K562 (cell line): ENCODE results near the gene CCR7. TPM values are rescaled to one million over a fixed set of nuclear protein-coding genes. Genes with fewer than 3 reads are reported as not detected.

Experiments used
- ATAC-seq: fragments of 200-7000 bp; cut with Tn5 transposase; 3 replicates; pipeline ENCODE4 v1.9.1; 2020; ENCODE audit warnings: moderate library complexity
- BruUV-seq: library from RNA; stranded (reverse); fragments of 400-500 nt; replicated peaks from 2 replicates; lab custom pipeline; 2021; lab: Mats Ljungman, UMichigan
- CTCF ChIA-PET: fragments of 300-600 bp; formaldehyde crosslinking; extraction: SDS; loops from one replicate; lab custom pipeline; 2021; ENCODE audit warnings: low intra/inter-chr PET ratio; lab: Yijun Ruan, JAX
- POLR2A ChIA-PET: fragments of 300-600, 350-650 bp; sonication (Branson Sonifier 250); formaldehyde crosslinking; extraction: SDS; loops from one replicate; lab custom pipeline; 2021; ENCODE audit warnings: antibody characterized with exemption, inconsistent platforms; lab: Yijun Ruan, JAX
- DNase-seq, 4 experiments: peaks; one replicate each; pipeline versions ENCODE4 v3.0.0 to v3.0.0-alpha.2; 2011 to 2018; ENCODE audit warnings: low spot score in 3 of 4, mixed read lengths in 3 of 4; ENCODE audit errors: extremely low read depth in 1 of 4
- FAIRE-seq: peaks from 2 replicates; lab custom pipeline; 2011; peaks lifted over from hg19 to GRCh38; lab: Jason Lieb, UNC
- H2AFZ ChIP-seq: 2 replicates; pipeline ENCODE4 v1.6.0; 2011; ENCODE audit warnings: low read depth, low read length, control low read depth, inconsistent platforms
- H3K27ac ChIP-seq: fragments of 200-600 bp; 3 replicates; pipeline ENCODE4 v1.8.0; 2011; ENCODE audit warnings: low read depth, mild to moderate bottlenecking, control low read depth, inconsistent platforms, low read length, moderate library complexity, mixed read lengths; ENCODE audit errors: extremely low read depth
- H3K27me3 ChIP-seq, 2 experiments: fragments of 300-600 bp in 1 of 2; 2 replicates in 1 of 2; 3 replicates in 1 of 2; pipeline versions ENCODE4 v1.6.0 to v1.8.0; 2011; ENCODE audit warnings: inconsistent platforms in 2 of 2, low read length in 2 of 2, mild to moderate bottlenecking in 1 of 2, mixed read lengths in 1 of 2, moderate library complexity in 1 of 2; ENCODE audit not compliant: control insufficient read depth in 2 of 2, insufficient read depth in 2 of 2
- H3K36me3 ChIP-seq: fragments of 300-600 bp; 3 replicates; pipeline ENCODE4 v1.8.0; 2011; ENCODE audit warnings: mild to moderate bottlenecking, low read length, inconsistent platforms; ENCODE audit not compliant: control insufficient read depth, insufficient read depth
- H3K4me1 ChIP-seq, 2 experiments: fragments of 200-600 bp in 1 of 2; replicated peaks in 1 of 2; 2 replicates in 1 of 2; 3 replicates in 1 of 2; pipeline versions ENCODE4 v1.5.1 to v1.8.0; 2011; ENCODE audit warnings: inconsistent platforms in 2 of 2, low read length in 2 of 2, mild to moderate bottlenecking in 1 of 2, mixed read lengths in 1 of 2, moderate library complexity in 1 of 2; ENCODE audit not compliant: control insufficient read depth in 2 of 2, insufficient read depth in 2 of 2
- H3K4me2 ChIP-seq: 2 replicates; pipeline ENCODE4 v1.6.1; 2011; ENCODE audit warnings: low read length, control low read depth, inconsistent platforms, mixed read lengths; ENCODE audit not compliant: insufficient read depth
- H3K4me3 ChIP-seq: fragments of 200-600 bp; sonication (generic), shearing (Covaris generic); 2 replicates; pipeline ENCODE4 v1.5.1; 2016; ENCODE audit warnings: control low read depth, inconsistent platforms
- H3K79me2 ChIP-seq: fragments of 200-600 bp; 3 replicates; pipeline ENCODE4 v1.8.0; 2011; ENCODE audit warnings: low read length, inconsistent platforms; ENCODE audit not compliant: control insufficient read depth, insufficient read depth
- H3K9ac ChIP-seq, 2 experiments: 2 replicates each; pipeline versions ENCODE4 v1.6.0 to v1.6.1; 2011; ENCODE audit warnings: low read depth in 2 of 2, low read length in 2 of 2, control low read depth in 1 of 2, inconsistent platforms in 1 of 2, mild to moderate bottlenecking in 1 of 2, mixed read lengths in 1 of 2; ENCODE audit not compliant: insufficient read depth in 1 of 2
- H3K9me1 ChIP-seq: one replicate; pipeline ENCODE4 v1.6.0; 2011; ENCODE audit warnings: inconsistent platforms, mild to moderate bottlenecking, low read length, moderate library complexity; ENCODE audit not compliant: control insufficient read depth, insufficient read depth
- H3K9me3 ChIP-seq: replicated peaks from 2 replicates; pipeline ENCODE4 v1.5.1; 2011; ENCODE audit warnings: low read depth, low read length, inconsistent platforms; ENCODE audit not compliant: control insufficient read depth, insufficient read depth
- H4K20me1 ChIP-seq: replicated peaks from 2 replicates; pipeline ENCODE4 v1.6.1; 2011; ENCODE audit warnings: low read length, inconsistent platforms, mixed read lengths; ENCODE audit not compliant: control insufficient read depth, insufficient read depth
- ARID1B ChIP-seq: fragments of 450-650 bp; IDR thresholded peaks from 2 replicates; pipeline ENCODE4 v1.6.1; 2016; ENCODE audit warnings: antibody characterized with exemption, mild to moderate bottlenecking, inconsistent platforms
- CCAR2 ChIP-seq: fragments of 200-400 bp; formaldehyde crosslinking; IDR thresholded peaks from 2 replicates; pipeline ENCODE4 v1.6.1; 2017; ENCODE audit warnings: mild to moderate bottlenecking, low read depth, low read length
- FOXA3 ChIP-seq, 2 experiments: fragments of 450-650 bp in 1 of 2; sonication (generic) in 1 of 2; formaldehyde crosslinking; IDR thresholded peaks in 1 of 2; conservative IDR thresholded peaks in 1 of 2; 2 replicates each; pipeline versions ENCODE4 v1.4.0 to v1.8.0; 2020 to 2022; ENCODE audit warnings: mild to moderate bottlenecking in 2 of 2, missing genetic modification reagents in 1 of 2
- SREBF1 ChIP-seq: fragments of 150-350 bp; IDR thresholded peaks from 2 replicates; pipeline ENCODE4 v1.6.1; 2014; ENCODE audit warnings: antibody characterized with exemption, low read depth, low read length, borderline replicate concordance
- ZNF23 ChIP-seq: fragments of 250-450 bp; sonication (Bioruptor Pico); IDR thresholded peaks from 2 replicates; pipeline ENCODE4 v1.4.0; 2020; ENCODE audit warnings: mild to moderate bottlenecking
- ZNF232 ChIP-seq: sonication (generic); formaldehyde crosslinking; IDR thresholded peaks from 2 replicates; pipeline ENCODE4 v1.8.0; 2022; ENCODE audit warnings: mild to moderate bottlenecking, missing genetic modification reagents
- ZNF274 ChIP-seq: IDR thresholded peaks from 2 replicates; pipeline ENCODE4 v1.6.1; 2011; ENCODE audit warnings: low read depth, mild to moderate bottlenecking, low read length, moderate library complexity, borderline replicate concordance
- ZNF408 ChIP-seq: fragments of 250-450 bp; sonication (Bioruptor Pico); IDR thresholded peaks from 2 replicates; pipeline ENCODE4 v1.4.0; 2020; ENCODE audit warnings: low read depth, mild to moderate bottlenecking, moderate library complexity
- WGBS: fragments of 100-300 bp; shearing (Covaris generic); methylation state at CpG from one replicate; pipeline ENCODE4 v1.1.6; 2016; ENCODE audit warnings: low coverage, mixed read lengths; ENCODE audit not compliant: insufficient coverage; ENCODE audit errors: missing lambda C conversion rate; 5-methylcytosine and 5-hydroxymethylcytosine counted together
- in situ Hi-C: fragments of 300-500 bp; cut with MboI; formaldehyde crosslinking; loops from 4 replicates; pipeline ENCODE4 v1.15.0; 2018; ENCODE audit warnings: inconsistent platforms, mixed read lengths
- intact Hi-C: fragments of 100-400 bp; cut with micrococcal nuclease; formaldehyde crosslinking; loops from 2 replicates; pipeline ENCODE4 v1.14.2; 2022
- polyA plus RNA-seq, 8 experiments: library from polyadenylated mRNA; depleted of rRNA in 4 of 8; stranded (reverse) in 5 of 8; unstranded in 3 of 8; fragments of >200 nt; fragmentation: Nextera tagmentation in 2 of 8; fragmentation: Illumina TruSeq in 1 of 8; extraction: Ambion mirVana in 2 of 8; extraction: Trizol in 1 of 8; gene quantifications; 2 replicates each; pipeline versions ENCODE4 v1.2.1 to v1.2.3, GENCODE V29; 2011 to 2014; ENCODE audit warnings: inconsistent platforms in 1 of 8, missing spikeins in 1 of 8
- total RNA-seq, 7 experiments: library from RNA; depleted of rRNA in 6 of 7; stranded (reverse); fragments of >200 nt in 6 of 7; fragmentation: Illumina TruSeq in 2 of 7; extraction: Trizol in 2 of 7; gene quantifications; 2 replicates each; pipeline versions ENCODE4 v1.2.1 to v1.2.3, GENCODE V29; 2011 to 2021; ENCODE audit warnings: low replicate concordance in 1 of 7
- TF ChIP-seq, protein P1 (sequence below): fragments of 250-450 bp; sonication (Bioruptor Pico); IDR thresholded peaks from 2 replicates; pipeline ENCODE4 v1.4.0; 2020; ENCODE audit warnings: borderline replicate concordance
- TF ChIP-seq, protein P2 (sequence below): fragments of 250-450 bp; sonication (Bioruptor Pico); IDR thresholded peaks from 2 replicates; pipeline ENCODE4 v1.4.0; 2020
- TF ChIP-seq, protein P3 (sequence below): sonication (generic); formaldehyde crosslinking; IDR thresholded peaks from 2 replicates; pipeline ENCODE4 v1.8.0; 2023; ENCODE audit warnings: missing genetic modification reagents, mild to moderate bottlenecking, borderline replicate concordance

CCR7 gene
- total and polyA plus RNA-seq, 9 of the 15 experiments (the other 6 are each of a cell fraction or from before 2014, with no cell fraction given) = 0.14 to 1.4 (median 0.56) TPM

DNA sequence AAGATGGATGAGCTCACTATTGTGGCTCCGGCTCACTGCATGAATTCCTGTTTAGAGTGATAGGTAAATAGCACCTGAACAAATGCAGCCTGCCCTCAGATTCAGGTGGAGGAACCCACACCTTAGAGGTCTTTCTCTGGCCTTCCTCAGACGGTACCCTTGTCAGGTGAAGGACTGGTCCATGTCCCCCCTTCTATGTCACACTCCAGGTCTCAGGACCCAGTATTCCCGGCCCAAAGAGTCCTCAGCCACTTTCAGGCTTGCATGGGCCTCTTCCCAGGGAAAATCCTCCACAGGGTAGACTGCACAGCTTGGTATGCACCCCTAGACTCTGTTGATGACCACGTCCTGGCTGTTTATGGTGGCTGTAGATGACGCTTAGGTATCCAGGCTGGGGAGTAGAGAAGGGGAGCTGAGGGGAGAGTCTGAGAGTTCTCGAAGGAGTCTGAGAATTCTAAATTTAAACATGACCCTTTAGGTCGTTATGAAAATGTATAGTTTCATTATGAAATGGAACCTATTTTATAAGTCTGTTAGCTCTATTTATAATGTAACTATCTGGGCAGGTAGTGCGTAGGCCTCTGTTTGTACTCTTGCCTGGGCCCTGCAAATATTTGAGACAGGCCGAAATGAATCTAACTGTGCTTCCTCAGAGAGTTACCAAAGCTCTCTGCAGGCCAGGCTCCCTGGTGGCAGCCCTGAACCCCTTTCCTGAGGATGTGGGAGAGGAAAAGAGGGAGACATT lies 32.5 kb upstream of the CCR7 start:
- DNase-seq (no peak), FAIRE-seq (no peak), ATAC-seq (no peak)
- Histone ChIP-seq H3K4me2 (no peak overlapping the region), H3K79me2 (no peaks in the 10 kb centered on the region), H3K9me3 (peaks cover 6% of the 10 kb centered on the region), H4K20me1 (no peaks in the 10 kb centered on the region), H3K27ac (no peak overlapping the region), H3K9me1 (no peaks in the 10 kb centered on the region), H2AFZ (peak overlapping the region; percentile 82), H3K4me1 (peaks cover 0 to 9% of the 10 kb centered on the region in 2 experiments; a peak in 2 of 5 replicates), H3K27me3 (no peaks in the 10 kb centered on the region), H3K9ac (no peak overlapping the region), H3K4me3 (no peak overlapping the region), H3K36me3 (no peaks in the 10 kb centered on the region)
- POLR2A ChIA-PET = interaction anchor here (0.6 to 0.7 kb wide), 2 partner anchors 98 to 290 kb away, joined by 3 read pairs; no protein-coding TSS in a partner anchor
- 46% methylated on average over 9 of the region's 9 CpGs for WGBS
- in situ Hi-C loops (no loop called here), intact Hi-C loops (no loop called here)
- no TSS peak for BruUV-seq
- CTCF ChIA-PET = no interaction called here
- no peak for TF ChIP-seq ARID1B
- TF ChIP-seq ZNF408 = no peak
- TF ChIP-seq CCAR2 = no peak
- TF ChIP-seq, protein P1, sequence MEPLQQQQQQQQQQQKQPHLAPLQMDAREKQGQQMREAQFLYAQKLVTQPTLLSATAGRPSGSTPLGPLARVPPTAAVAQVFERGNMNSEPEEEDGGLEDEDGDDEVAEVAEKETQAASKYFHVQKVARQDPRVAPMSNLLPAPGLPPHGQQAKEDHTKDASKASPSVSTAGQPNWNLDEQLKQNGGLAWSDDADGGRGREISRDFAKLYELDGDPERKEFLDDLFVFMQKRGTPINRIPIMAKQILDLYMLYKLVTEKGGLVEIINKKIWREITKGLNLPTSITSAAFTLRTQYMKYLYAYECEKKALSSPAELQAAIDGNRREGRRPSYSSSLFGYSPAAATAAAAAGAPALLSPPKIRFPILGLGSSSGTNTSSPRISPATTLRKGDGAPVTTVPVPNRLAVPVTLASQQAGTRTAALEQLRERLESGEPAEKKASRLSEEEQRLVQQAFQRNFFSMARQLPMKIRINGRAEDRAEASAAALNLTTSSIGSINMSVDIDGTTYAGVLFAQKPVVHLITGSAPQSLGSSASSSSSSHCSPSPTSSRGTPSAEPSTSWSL (CRISPR knock-in tag) = no peak
- no peak for TF ChIP-seq ZNF232
- no peak for TF ChIP-seq FOXA3 (CRISPR knock-in tag; conservative IDR thresholded peaks at IDR 0.05 in 1 of 2, IDR thresholded peaks at IDR 0.05 in 1 of 2)
- TF ChIP-seq, protein P2, sequence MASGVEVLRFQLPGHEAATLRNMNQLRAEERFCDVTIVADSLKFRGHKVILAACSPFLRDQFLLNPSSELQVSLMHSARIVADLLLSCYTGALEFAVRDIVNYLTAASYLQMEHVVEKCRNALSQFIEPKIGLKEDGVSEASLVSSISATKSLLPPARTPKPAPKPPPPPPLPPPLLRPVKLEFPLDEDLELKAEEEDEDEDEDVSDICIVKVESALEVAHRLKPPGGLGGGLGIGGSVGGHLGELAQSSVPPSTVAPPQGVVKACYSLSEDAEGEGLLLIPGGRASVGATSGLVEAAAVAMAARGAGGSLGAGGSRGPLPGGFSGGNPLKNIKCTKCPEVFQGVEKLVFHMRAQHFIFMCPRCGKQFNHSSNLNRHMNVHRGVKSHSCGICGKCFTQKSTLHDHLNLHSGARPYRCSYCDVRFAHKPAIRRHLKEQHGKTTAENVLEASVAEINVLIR = no peak
- TF ChIP-seq ZNF274 = no peak
- TF ChIP-seq, protein P3, sequence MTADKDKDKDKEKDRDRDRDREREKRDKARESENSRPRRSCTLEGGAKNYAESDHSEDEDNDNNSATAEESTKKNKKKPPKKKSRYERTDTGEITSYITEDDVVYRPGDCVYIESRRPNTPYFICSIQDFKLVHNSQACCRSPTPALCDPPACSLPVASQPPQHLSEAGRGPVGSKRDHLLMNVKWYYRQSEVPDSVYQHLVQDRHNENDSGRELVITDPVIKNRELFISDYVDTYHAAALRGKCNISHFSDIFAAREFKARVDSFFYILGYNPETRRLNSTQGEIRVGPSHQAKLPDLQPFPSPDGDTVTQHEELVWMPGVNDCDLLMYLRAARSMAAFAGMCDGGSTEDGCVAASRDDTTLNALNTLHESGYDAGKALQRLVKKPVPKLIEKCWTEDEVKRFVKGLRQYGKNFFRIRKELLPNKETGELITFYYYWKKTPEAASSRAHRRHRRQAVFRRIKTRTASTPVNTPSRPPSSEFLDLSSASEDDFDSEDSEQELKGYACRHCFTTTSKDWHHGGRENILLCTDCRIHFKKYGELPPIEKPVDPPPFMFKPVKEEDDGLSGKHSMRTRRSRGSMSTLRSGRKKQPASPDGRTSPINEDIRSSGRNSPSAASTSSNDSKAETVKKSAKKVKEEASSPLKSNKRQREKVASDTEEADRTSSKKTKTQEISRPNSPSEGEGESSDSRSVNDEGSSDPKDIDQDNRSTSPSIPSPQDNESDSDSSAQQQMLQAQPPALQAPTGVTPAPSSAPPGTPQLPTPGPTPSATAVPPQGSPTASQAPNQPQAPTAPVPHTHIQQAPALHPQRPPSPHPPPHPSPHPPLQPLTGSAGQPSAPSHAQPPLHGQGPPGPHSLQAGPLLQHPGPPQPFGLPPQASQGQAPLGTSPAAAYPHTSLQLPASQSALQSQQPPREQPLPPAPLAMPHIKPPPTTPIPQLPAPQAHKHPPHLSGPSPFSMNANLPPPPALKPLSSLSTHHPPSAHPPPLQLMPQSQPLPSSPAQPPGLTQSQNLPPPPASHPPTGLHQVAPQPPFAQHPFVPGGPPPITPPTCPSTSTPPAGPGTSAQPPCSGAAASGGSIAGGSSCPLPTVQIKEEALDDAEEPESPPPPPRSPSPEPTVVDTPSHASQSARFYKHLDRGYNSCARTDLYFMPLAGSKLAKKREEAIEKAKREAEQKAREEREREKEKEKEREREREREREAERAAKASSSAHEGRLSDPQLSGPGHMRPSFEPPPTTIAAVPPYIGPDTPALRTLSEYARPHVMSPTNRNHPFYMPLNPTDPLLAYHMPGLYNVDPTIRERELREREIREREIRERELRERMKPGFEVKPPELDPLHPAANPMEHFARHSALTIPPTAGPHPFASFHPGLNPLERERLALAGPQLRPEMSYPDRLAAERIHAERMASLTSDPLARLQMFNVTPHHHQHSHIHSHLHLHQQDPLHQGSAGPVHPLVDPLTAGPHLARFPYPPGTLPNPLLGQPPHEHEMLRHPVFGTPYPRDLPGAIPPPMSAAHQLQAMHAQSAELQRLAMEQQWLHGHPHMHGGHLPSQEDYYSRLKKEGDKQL (CRISPR knock-in tag) = no peak
- TF ChIP-seq ZNF23 (CRISPR knock-in tag) = no peak
- TF ChIP-seq SREBF1 = no peak
